Inflammatory macrophage treated with lipopolysaccharide for 1 hour (primary cell): ENCODE results near the gene WNT3A.

ENCODE experiments used
- DNase-seq, 2 donors: peaks; one replicate each; pipeline ENCODE4 v3.0.0-alpha.2; 2020 to 2022

The WNT3A gene

GRCh38 chr1:228058172-228058948, 51.6 kb downstream of the WNT3A start:
- no peak for DNase-seq

GRCh38 chr1:228058949-228059633, 52.3 kb downstream of the WNT3A start:
- no peak for DNase-seq

GRCh38 chr1:228059634-228060457, 53.0 kb downstream of the WNT3A start:
- peak; percentile 11 to 41 for DNase-seq

GRCh38 chr1:228060458-228061190, 53.8 kb downstream of the WNT3A start:
- DNase-seq: no peak

GRCh38 chr1:228061411-228062084, 54.8 kb downstream of the WNT3A start:
- DNase-seq: no peak

GRCh38 chr1:228062085-228062791, 55.4 kb downstream of the WNT3A start:
- no peak for DNase-seq

GRCh38 chr1:228062812-228063211, 56.0 kb downstream of the WNT3A start:
- DNase-seq: no peak

GRCh38 chr1:228063251-228064191, 56.7 kb downstream of the WNT3A start:
- DNase-seq: no peak

- DNase-seq: no peak
These were observed 57.5 kb downstream of the WNT3A start for GRCh38 chr1:228064296-228064695.

- DNase-seq: no peak
These were observed 58.1 kb downstream of the WNT3A start for GRCh38 chr1:228064741-228065542.

GRCh38 chr1:228065543-228066347, 58.9 kb downstream of the WNT3A start:
- DNase-seq: no peak

GRCh38 chr1:228066416-228066815, 59.6 kb downstream of the WNT3A start:
- DNase-seq: no peak

GRCh38 chr1:228066891-228067654, 60.3 kb downstream of the WNT3A start:
- DNase-seq: no peak

GRCh38 chr1:228068359-228068758, 61.6 kb downstream of the WNT3A start:
- no peak for DNase-seq

GRCh38 chr1:228070173-228070572, 63.4 kb downstream of the WNT3A start:
- DNase-seq: no peak

GRCh38 chr1:228070851-228071250, 64.1 kb downstream of the WNT3A start:
- DNase-seq: no peak

GRCh38 chr1:228071839-228072657, 65.2 kb downstream of the WNT3A start:
- DNase-seq: no peak
